HG03439 (cell line): ENCODE results near the gene DDX1.
"Not testable (repeated sequence)": the region's sequence is repeated elsewhere in the genome, so short reads cannot be mapped to it uniquely, and the experiment has no call there.

Experiments used
- ATAC-seq: cut with Tn5 transposase; IDR thresholded peaks from one replicate; pipeline ENCODE4 v1.9.1; 2021; ENCODE audit warnings: mild to moderate bottlenecking, moderate library complexity; ENCODE audit not compliant: unreplicated experiment

The DDX1 gene

GRCh38 chr2:15672961-15673918 lies 81.6 kb downstream of the DDX1 start:
- ATAC-seq: no peak

DNA sequence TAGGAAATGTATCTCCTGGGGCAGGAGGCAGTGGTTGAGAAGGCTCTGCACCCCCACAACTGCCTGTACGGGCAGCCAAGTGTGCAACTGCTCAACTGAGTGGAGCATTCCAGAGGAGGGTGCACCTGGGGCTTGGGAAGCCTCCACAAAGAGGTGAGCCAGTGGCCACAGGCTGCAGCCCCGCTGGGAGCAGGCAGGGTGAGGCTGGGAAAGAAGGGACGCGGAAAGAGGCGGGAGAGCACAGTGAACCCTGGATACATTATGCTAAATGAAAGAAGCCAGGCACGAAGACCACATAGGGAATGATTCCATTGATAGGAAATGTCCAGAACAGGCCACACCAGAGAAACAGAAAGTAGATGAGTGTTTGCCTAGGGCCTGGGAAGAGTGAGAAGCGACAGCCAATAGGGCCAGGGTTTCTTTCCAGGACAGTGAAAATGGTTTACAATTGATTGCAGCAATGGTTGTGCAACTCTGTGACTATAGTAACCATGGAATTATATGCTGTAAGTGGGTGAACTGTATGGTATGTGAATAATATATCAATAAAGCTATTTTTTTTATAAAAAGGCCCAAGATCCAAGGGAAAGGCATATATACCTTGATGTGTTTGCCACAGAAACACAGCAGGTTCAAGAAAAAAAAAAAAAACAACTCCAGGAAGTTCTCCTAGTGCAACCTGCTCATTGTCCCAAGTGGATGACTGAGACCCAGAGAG lies 82.4 kb downstream of the DDX1 start:
- no peak for ATAC-seq

- no peak for ATAC-seq
Measured at GRCh38 chr2:15674637-15675455, 83.2 kb downstream of the DDX1 start.

DNA sequence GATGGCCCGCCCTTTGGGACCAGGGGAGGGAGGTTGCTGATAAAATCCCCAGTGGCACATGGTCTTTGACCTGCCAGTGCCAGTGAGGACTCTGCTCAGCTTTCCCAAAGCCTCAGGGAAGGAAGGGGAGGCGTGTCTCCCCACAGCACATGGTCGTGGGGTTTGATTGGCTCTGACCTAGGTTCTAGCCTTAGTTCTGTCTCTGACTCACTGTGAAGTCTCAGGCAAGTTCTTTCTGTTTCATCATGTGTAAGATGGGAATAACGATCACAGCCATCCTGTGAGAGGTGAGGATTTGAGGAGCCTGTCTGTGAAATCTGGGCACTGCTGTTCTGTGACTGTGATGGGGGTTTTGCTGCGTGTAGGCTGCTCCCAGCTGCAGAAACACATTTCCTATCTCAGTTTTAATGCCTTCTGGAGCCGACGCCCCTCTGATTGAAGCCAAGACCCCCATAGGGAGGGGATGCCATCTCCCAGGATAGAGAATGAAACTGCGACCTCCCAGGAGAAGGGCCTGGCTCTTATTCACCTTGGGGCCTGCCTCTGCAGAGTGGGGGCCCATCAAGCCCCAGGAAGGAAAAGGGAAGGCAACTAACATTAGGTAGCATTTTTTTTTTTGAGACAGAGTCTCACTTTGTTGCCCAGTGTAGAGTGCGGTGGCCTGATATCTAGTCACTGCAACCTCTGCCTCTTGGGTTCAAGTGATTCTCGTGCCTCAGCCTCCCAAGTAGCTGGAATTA lies 84.0 kb downstream of the DDX1 start:
- no peak for ATAC-seq

- ATAC-seq: no peak
Measured at GRCh38 chr2:15677141-15677843, 85.6 kb downstream of the DDX1 start.

GRCh38 chr2:15678346-15678745 lies 86.7 kb downstream of the DDX1 start:
- ATAC-seq: no peak

DNA sequence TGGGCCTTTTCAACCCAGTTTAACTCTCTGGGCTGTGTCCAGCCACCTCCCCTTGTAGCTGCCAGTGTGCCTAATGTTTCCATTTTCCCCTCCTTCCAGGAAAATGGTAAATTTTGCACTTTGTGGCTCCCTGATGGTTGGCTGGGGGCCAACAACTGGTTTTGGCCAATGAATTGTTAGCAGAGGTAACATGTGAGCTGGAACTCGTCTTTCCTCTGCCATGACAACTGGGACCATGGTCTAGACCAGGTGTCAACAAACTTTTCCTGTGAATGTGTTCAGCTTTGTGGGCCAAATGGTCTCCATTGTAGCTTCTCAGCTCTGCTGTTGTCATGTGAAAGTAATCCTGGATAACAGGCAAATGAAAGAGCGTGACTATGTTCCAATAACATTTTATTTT lies 87.2 kb downstream of the DDX1 start:
- ATAC-seq: no peak

DNA sequence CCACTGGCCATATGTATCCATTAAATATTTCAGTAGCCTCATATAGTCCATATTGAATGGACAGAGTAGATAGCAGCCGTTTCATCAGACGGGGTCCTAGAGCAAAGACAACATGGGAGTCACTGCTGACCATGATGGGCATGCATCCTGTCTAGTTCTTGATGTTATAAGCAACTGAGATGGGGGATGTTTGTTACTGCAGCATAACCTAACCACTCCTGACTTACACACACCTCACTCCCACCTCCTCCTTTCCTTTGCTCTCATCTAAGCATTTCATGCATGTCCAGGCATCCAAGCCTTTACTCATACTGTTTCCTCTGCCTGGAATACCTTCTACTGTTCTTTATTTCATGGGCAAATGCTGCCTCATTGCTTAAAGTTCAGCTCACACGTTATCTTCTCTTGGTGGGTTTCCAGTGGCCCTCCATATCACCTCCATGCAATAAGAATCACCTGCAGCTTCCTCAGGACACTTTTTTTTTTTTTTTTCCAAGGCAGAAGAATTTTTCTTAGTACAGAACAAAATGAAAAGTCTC lies 87.8 kb downstream of the DDX1 start:
- no peak for ATAC-seq

DNA sequence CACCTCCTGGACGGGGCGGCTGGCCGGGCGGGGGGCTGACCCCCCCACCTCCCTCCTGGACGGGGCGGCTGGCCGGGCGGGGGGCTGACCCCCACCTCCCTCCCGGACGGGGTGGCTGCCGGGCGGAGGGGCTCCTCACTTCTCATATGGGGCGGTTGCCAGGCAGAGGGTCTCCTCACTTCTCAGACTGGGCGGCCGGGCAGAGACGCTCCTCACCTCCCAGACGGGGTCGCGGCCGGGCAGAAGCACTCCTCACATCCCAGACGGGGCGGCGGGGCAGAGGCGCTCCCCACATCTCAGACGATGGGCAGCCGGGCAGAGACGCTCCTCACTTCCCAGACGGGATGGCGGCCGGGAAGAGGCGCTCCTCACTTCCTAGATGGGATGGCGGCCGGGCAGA lies 88.5 kb downstream of the DDX1 start:
- ATAC-seq: not testable (repeated sequence)
